Liver (tissue), 3 donors: ENCODE data around the gene FAM32A.

Experiments
- ATF3 ChIP-seq: IDR thresholded peaks from 2 replicates; pipeline ENCODE4 v1.6.1; 2016; ENCODE audit warnings: antibody characterized with exemption
- CTCF ChIP-seq: fragments of 150-350 bp; IDR thresholded peaks from 2 replicates; pipeline ENCODE4 v1.5.1; 2017; ENCODE audit warnings: improper control_type of control experiment, low read depth, low read length; ENCODE audit not compliant: missing input control
- EGR1 ChIP-seq, 2 donors: IDR thresholded peaks; 2 replicates each; pipeline ENCODE4 v1.6.1; 2016 to 2018; ENCODE audit warnings: antibody characterized with exemption in 2 of 2, low read depth in 2 of 2
- FOXA1 ChIP-seq: IDR thresholded peaks from 2 replicates; pipeline ENCODE4 v1.6.1; 2016; ENCODE audit warnings: antibody characterized with exemption
- GABPA ChIP-seq, 2 donors: IDR thresholded peaks in 1 of 2; conservative IDR thresholded peaks in 1 of 2; 2 replicates each; pipeline ENCODE4 v1.6.1; 2016; ENCODE audit warnings: antibody characterized with exemption in 2 of 2, mild to moderate bottlenecking in 1 of 2, moderate library complexity in 1 of 2
- HNF4G ChIP-seq: IDR thresholded peaks from 2 replicates; pipeline ENCODE4 v1.6.1; 2016; ENCODE audit warnings: antibody characterized with exemption
- JUND ChIP-seq, 2 donors: IDR thresholded peaks; 2 replicates each; pipeline ENCODE4 v1.6.1; 2016; ENCODE audit warnings: antibody characterized with exemption in 2 of 2
- RAD21 ChIP-seq, 2 donors: IDR thresholded peaks; 2 replicates each; pipeline ENCODE4 v1.6.1; 2016; ENCODE audit warnings: antibody characterized with exemption in 2 of 2, mild to moderate bottlenecking in 2 of 2
- REST ChIP-seq: IDR thresholded peaks from 2 replicates; pipeline ENCODE4 v1.6.1; 2016; ENCODE audit warnings: antibody characterized with exemption, mild to moderate bottlenecking
- RXRA ChIP-seq, 2 donors: IDR thresholded peaks; 2 replicates each; pipeline ENCODE4 v1.6.1; 2017 to 2018; ENCODE audit warnings: antibody characterized with exemption in 2 of 2, mild to moderate bottlenecking in 1 of 2
- SP1 ChIP-seq: IDR thresholded peaks from 2 replicates; pipeline ENCODE4 v1.6.1; 2018; ENCODE audit warnings: antibody characterized with exemption, mild to moderate bottlenecking
- TAF1 ChIP-seq: conservative IDR thresholded peaks from 2 replicates; pipeline ENCODE4 v1.6.1; 2016; ENCODE audit warnings: antibody characterized with exemption, mild to moderate bottlenecking
- ZBTB33 ChIP-seq: IDR thresholded peaks from 2 replicates; pipeline ENCODE4 v1.6.1; 2016; ENCODE audit warnings: antibody characterized with exemption
- TF ChIP-seq, protein P1 (sequence below): IDR thresholded peaks from 2 replicates; pipeline ENCODE4 v1.6.1; 2016; ENCODE audit warnings: antibody characterized with exemption
- donor health status: healthy.
- donor health status: healthy.

- no peak for TF ChIP-seq RAD21 (IDR thresholded peaks at IDR 0.05)
- no peak for TF ChIP-seq CTCF
- no peak for TF ChIP-seq FOXA1
- no peak for TF ChIP-seq JUND (IDR thresholded peaks at IDR 0.05)
- TF ChIP-seq REST, result no peak
- TF ChIP-seq ZBTB33, result no peak
- TF ChIP-seq, protein P1, sequence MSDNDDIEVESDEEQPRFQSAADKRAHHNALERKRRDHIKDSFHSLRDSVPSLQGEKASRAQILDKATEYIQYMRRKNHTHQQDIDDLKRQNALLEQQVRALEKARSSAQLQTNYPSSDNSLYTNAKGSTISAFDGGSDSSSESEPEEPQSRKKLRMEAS, result no peak
- TF ChIP-seq HNF4G, result no peak
- no peak for TF ChIP-seq GABPA (IDR thresholded peaks at IDR 0.05 in 1 of 2, conservative IDR thresholded peaks at IDR 0.05 in 1 of 2)
- TF ChIP-seq SP1, result no peak
- TF ChIP-seq EGR1 (IDR thresholded peaks at IDR 0.05; ENCODE audit: low read depth in 2 of 2), result no peak
- TF ChIP-seq TAF1, result no peak
- TF ChIP-seq ATF3, result no peak
- no peak for TF ChIP-seq RXRA (IDR thresholded peaks at IDR 0.05)
Measured at GRCh38 chr19:16232127-16232526, 46.9 kb downstream of the FAM32A start.
